ENCODE results near the gene LRP8. TPM values are rescaled to one million over a fixed set of nuclear protein-coding genes. Genes with fewer than 3 reads are reported as not detected.

LRP8 gene
- total RNA-seq, 1 donor from 2014 or later, result 4.4 TPM

DNA sequence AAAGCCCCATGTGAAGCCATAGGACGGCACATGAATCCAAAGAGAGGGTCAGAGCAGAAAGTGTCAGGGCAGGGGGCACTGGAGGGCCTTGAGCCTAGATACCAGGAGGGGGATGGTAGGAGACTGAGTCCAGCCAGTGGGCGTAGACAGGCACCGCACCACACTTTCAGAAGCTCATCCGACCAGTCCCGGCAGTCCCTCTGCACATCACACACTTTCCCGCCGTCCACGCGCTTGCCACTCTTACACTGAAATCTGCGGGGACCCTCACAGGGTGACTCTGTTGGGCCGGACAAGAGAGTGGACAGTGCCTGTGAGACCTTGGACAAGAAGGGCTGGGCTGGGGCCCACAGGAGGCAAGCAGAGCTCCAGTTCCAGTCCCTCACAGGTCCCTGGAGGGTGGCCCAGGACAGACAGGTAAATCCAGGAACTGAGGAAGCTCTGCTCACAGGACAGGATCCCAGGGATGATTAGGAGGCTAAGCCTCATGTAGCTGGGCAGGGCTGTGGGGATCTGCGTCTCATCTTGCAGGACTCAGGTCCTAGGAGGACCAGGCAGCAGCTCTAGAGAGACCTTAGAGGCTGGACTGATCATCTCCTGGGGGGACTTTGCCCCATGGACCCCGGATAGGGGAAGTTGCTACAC is 53.2 kb downstream of the LRP8 start:
- no peak for DNase-seq (ENCODE audit: extremely low spot score, unreplicated experiment)
- H3K4me3 Mint-ChIP-seq (ENCODE audit: unreplicated experiment), result no peak overlapping the region
- TF ChIP-seq, protein P1, sequence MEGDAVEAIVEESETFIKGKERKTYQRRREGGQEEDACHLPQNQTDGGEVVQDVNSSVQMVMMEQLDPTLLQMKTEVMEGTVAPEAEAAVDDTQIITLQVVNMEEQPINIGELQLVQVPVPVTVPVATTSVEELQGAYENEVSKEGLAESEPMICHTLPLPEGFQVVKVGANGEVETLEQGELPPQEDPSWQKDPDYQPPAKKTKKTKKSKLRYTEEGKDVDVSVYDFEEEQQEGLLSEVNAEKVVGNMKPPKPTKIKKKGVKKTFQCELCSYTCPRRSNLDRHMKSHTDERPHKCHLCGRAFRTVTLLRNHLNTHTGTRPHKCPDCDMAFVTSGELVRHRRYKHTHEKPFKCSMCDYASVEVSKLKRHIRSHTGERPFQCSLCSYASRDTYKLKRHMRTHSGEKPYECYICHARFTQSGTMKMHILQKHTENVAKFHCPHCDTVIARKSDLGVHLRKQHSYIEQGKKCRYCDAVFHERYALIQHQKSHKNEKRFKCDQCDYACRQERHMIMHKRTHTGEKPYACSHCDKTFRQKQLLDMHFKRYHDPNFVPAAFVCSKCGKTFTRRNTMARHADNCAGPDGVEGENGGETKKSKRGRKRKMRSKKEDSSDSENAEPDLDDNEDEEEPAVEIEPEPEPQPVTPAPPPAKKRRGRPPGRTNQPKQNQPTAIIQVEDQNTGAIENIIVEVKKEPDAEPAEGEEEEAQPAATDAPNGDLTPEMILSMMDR (IDR thresholded peaks at IDR 0.05), result no peak
- H3K9me3 Mint-ChIP-seq (ENCODE audit: unreplicated experiment), result no peaks in the 10 kb centered on the region
- H3K27me3 Mint-ChIP-seq (ENCODE audit: unreplicated experiment), result no peaks in the 10 kb centered on the region
- no peak overlapping the region for H3K27ac Mint-ChIP-seq (ENCODE audit: unreplicated experiment)
- no peaks in the 10 kb centered on the region for H3K4me1 Mint-ChIP-seq (ENCODE audit: unreplicated experiment)
- H3K36me3 Mint-ChIP-seq (ENCODE audit: unreplicated experiment), result no peaks in the 10 kb centered on the region

DNA sequence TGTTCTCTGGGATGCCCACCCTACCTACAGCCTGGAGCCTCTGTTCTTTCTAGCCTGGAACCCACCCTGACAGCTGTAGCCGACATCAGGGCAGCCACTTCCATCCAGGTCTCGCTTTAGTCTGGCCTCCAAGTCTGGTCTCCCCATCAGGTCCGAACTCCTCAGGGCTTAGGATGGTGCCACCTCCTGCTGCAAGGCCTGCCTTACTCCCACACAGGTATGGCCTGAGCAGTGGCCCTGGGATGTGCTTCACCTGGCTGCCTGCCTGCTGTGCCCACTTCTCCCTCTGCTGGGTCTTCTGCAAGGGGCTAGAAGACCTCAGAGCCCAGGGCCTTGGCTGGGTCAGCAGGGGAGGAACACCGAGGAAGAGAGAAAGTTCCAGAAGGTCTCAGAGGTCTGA is 53.8 kb downstream of the LRP8 start:
- H3K27me3 Mint-ChIP-seq (ENCODE audit: unreplicated experiment), result no peaks in the 10 kb centered on the region
- no peak overlapping the region for H3K27ac Mint-ChIP-seq (ENCODE audit: unreplicated experiment)
- DNase-seq (ENCODE audit: extremely low spot score, unreplicated experiment), result no peak
- no peaks in the 10 kb centered on the region for H3K36me3 Mint-ChIP-seq (ENCODE audit: unreplicated experiment)
- H3K9me3 Mint-ChIP-seq (ENCODE audit: unreplicated experiment), result no peaks in the 10 kb centered on the region
- no peaks in the 10 kb centered on the region for H3K4me1 Mint-ChIP-seq (ENCODE audit: unreplicated experiment)
- TF ChIP-seq, protein P1 (IDR thresholded peaks at IDR 0.05), result no peak
- H3K4me3 Mint-ChIP-seq (ENCODE audit: unreplicated experiment), result no peak overlapping the region

DNA sequence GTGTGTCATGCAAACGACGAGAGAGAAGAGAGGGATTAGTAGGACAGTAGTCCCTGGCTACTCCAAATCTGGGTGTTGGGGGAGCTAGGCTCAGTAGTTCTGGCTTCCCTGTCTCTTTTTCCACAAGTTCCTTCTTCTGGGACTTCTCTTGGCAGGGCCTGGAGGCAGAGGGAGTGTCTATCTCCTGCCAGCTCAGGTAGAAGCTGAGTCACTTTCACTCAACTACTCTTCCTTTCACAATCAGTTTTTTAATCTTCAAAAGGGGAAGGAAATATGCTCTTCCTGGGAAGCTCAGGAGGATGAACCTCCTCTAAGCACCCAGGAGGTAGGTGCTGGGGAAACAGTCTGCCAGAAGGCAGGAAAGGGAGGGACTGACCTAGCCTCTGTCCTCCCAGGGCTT is 54.3 kb downstream of the LRP8 start:
- H3K9me3 Mint-ChIP-seq (ENCODE audit: unreplicated experiment), result no peaks in the 10 kb centered on the region
- H3K4me3 Mint-ChIP-seq (ENCODE audit: unreplicated experiment), result no peak overlapping the region
- no peaks in the 10 kb centered on the region for H3K36me3 Mint-ChIP-seq (ENCODE audit: unreplicated experiment)
- H3K4me1 Mint-ChIP-seq (ENCODE audit: unreplicated experiment), result no peaks in the 10 kb centered on the region
- DNase-seq (ENCODE audit: extremely low spot score, unreplicated experiment), result no peak
- TF ChIP-seq, protein P1 (IDR thresholded peaks at IDR 0.05), result no peak
- no peak overlapping the region for H3K27ac Mint-ChIP-seq (ENCODE audit: unreplicated experiment)
- no peaks in the 10 kb centered on the region for H3K27me3 Mint-ChIP-seq (ENCODE audit: unreplicated experiment)

DNA sequence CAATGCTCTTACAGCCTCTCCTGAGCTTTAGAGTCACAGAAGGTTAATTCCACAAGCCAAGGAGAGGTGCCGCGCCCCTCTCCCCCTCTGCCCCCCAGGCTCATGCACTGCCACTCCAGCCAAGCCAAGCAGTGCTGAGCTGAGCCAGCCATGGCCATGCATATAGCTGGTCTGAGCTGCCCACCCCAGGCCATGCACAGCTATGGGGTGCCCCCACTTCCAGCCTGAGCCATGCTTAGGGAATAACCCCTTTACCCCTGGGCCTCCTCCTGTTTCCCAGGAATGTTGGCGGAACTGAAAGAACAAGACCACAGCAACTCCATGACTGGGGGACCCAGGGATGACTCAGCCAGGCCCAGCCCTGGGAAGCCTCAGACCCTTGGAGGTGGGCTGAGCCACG is 55.5 kb downstream of the LRP8 start:
- Mint-ChIP-seq H3K27me3 (ENCODE audit: unreplicated experiment) (no peaks in the 10 kb centered on the region), H3K9me3 (ENCODE audit: unreplicated experiment) (no peaks in the 10 kb centered on the region), H3K36me3 (ENCODE audit: unreplicated experiment) (no peaks in the 10 kb centered on the region), H3K27ac (ENCODE audit: unreplicated experiment) (no peak overlapping the region), H3K4me3 (ENCODE audit: unreplicated experiment) (no peak overlapping the region), H3K4me1 (ENCODE audit: unreplicated experiment) (no peaks in the 10 kb centered on the region)
- TF ChIP-seq, protein P1 (IDR thresholded peaks at IDR 0.05), result no peak
- no peak for DNase-seq (ENCODE audit: extremely low spot score, unreplicated experiment)

DNA sequence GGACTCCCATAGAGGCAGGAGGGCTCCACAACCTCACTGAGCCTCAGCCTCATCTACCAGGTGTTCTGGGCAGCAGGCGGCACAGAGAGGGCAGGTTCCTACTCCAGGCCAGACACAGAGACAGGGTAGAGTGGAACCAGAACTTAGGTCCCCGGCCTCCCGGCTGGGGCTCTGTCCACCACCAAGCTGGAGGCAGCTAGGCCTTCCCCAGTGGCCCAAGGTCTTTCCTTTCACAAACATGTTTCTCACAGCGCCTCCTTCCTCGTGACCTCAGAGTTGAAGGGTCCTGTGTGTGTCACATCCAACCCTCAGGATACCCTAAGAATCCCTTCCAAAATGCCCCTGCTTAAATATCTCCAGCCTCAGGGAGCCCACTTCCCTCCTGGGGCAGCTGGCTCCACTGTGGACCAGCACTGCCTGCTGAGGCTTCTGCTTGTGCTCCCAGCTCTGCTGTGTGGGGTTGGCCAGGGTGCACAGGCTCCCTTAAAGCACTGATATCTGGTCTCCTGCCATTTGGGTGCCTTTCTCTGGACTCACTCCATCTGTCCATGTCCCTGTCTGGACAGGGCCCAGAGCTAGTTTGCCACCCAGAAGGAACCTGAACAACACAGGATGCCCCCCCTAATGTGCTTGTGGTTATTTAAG is 56.3 kb downstream of the LRP8 start:
- Mint-ChIP-seq H3K27me3 (ENCODE audit: unreplicated experiment) (no peaks in the 10 kb centered on the region), H3K4me1 (ENCODE audit: unreplicated experiment) (no peaks in the 10 kb centered on the region), H3K9me3 (ENCODE audit: unreplicated experiment) (no peaks in the 10 kb centered on the region), H3K4me3 (ENCODE audit: unreplicated experiment) (no peak overlapping the region), H3K36me3 (ENCODE audit: unreplicated experiment) (no peaks in the 10 kb centered on the region), H3K27ac (ENCODE audit: unreplicated experiment) (no peak overlapping the region)
- DNase-seq (ENCODE audit: extremely low spot score, unreplicated experiment), result no peak
- TF ChIP-seq, protein P1 (IDR thresholded peaks at IDR 0.05), result no peak

All from osteocyte (in vitro differentiated cells).